SU-DHL-6 (cell line): Measurements from ENCODE around the gene TOGARAM2.

ENCODE experiments used
- H2AFZ ChIP-seq: fragments of 200-600 bp; sonication (generic); 2 replicates; pipeline ENCODE4 v1.6.1; 2014; ENCODE audit warnings: low read depth, mild to moderate bottlenecking, moderate library complexity, mixed read lengths, antibody characterized with exemption, low read length; ENCODE audit not compliant: severe bottlenecking
- H3F3A ChIP-seq: fragments of 200-600 bp; shearing (Covaris generic); 2 replicates; pipeline ENCODE4 v1.6.0; 2016; ENCODE audit warnings: antibody characterized with exemption, mild to moderate bottlenecking; ENCODE audit not compliant: insufficient read depth
- H3K27ac ChIP-seq: fragments of 200-600 bp; sonication (generic); 2 replicates; pipeline ENCODE4 v1.5.1; 2016; ENCODE audit warnings: low read depth, mild to moderate bottlenecking, low read length, moderate library complexity, mixed read lengths
- H3K27me3 ChIP-seq: fragments of 200-600 bp; sonication (generic), shearing (Covaris generic); 2 replicates; pipeline ENCODE4 v1.6.0; 2014; ENCODE audit warnings: mild to moderate bottlenecking, low read length
- H3K36me3 ChIP-seq: fragments of 200-600 bp; sonication (generic); 2 replicates; pipeline ENCODE4 v1.6.1; 2014; ENCODE audit warnings: mild to moderate bottlenecking, low read length, mixed read lengths
- H3K4me2 ChIP-seq: fragments of 300-600, 200-600 bp; shearing (Covaris generic), sonication (generic); 2 replicates; pipeline ENCODE4 v1.6.0; 2014; ENCODE audit warnings: low read length, low read depth, mild to moderate bottlenecking; ENCODE audit not compliant: poor library complexity, severe bottlenecking
- H3K4me3 ChIP-seq: fragments of 200-600 bp; sonication (generic); 2 replicates; pipeline ENCODE4 v1.5.1; 2014; ENCODE audit warnings: antibody characterized with exemption, low read length, mild to moderate bottlenecking, mixed read lengths; ENCODE audit not compliant: insufficient read depth, poor library complexity, severe bottlenecking
- H3K79me2 ChIP-seq: fragments of 200-600 bp; sonication (generic); 2 replicates; pipeline ENCODE4 v1.6.1; 2014; ENCODE audit warnings: mild to moderate bottlenecking, low read length, moderate library complexity; ENCODE audit not compliant: insufficient read depth
- H3K9ac ChIP-seq: fragments of 200-600 bp; sonication (generic); 2 replicates; pipeline ENCODE4 v1.7.0; 2014; ENCODE audit warnings: mild to moderate bottlenecking, low read length
- H3K9me2 ChIP-seq: fragments of 200-600 bp; sonication (generic); replicated peaks from 2 replicates; pipeline ENCODE4 v1.6.1; 2014; ENCODE audit warnings: low read length; ENCODE audit not compliant: insufficient read depth
- H3K9me3 ChIP-seq: fragments of 200-600 bp; sonication (generic); 2 replicates; pipeline ENCODE4 v1.6.1; 2014; ENCODE audit warnings: low read length, mixed read lengths; ENCODE audit not compliant: insufficient read depth
- H4K20me1 ChIP-seq: fragments of 200-600 bp; sonication (generic); 2 replicates; pipeline ENCODE4 v1.6.1; 2014; ENCODE audit warnings: low read depth, mild to moderate bottlenecking, antibody characterized with exemption, low read length, moderate library complexity, mixed read lengths
- CTCF ChIP-seq: fragments of 200-600 bp; sonication (generic); IDR thresholded peaks from one replicate; pipeline ENCODE4 v1.5.1; 2017; ENCODE audit warnings: antibody characterized with exemption, mild to moderate bottlenecking, low read length, moderate library complexity; ENCODE audit not compliant: insufficient read depth, poor library complexity, severe bottlenecking
- EZH2phosphoT487 ChIP-seq: fragments of 200-600 bp; sonication (generic), shearing (Covaris generic); conservative IDR thresholded peaks from 2 replicates; pipeline ENCODE4 v1.6.1; 2018; ENCODE audit warnings: mild to moderate bottlenecking, antibody characterized with exemption, low read length, moderate library complexity, mixed read lengths

TOGARAM2 gene

DNA sequence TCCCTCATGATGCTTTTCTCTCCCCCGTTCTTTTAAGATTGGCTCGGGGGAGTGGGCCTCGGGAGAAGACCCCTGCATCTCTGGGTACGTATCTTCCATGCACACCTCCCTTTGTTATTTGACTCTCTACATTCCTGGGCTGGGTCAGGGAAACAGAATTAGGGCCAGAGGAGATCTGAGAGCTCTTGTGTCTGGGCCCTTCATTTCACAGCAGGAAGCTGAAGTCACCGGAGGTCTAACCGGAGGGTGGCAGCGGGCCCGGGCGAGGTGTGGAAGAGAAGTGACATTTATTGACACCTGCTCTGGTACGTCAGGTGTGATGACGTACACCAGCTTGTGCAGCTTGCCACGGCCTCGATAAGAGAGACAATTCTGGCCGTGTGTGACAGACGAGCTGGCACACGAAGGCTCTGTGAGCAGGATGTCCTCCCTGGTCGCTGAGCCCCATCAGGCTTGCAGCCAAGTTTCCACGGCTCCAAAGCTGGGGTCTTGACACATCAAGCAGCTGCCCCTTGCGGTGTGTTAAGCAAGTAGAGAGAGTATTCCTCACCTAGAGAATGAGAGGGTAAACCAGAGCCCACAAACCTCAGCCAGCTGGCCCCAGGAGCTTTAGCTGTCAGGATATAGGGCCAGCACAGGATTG, 30.4 kb downstream of the TOGARAM2 start:
- Histone ChIP-seq H3K9ac (no peak overlapping the region), H3K4me3 (no peak overlapping the region), H4K20me1 (no peaks in the 10 kb centered on the region), H3K9me3 (no peaks in the 10 kb centered on the region), H3K27me3 (no peaks in the 10 kb centered on the region), H3K9me2 (no peaks in the 10 kb centered on the region), H3K36me3 (no peaks in the 10 kb centered on the region), H2AFZ (no peak overlapping the region), H3K79me2 (no peaks in the 10 kb centered on the region), H3F3A (no peaks in the 10 kb centered on the region), H3K4me2 (no peak overlapping the region), H3K27ac (no peak overlapping the region)
- TF ChIP-seq EZH2phosphoT487 (no peak), CTCF (no peak)

- no peaks in the 10 kb centered on the region for H3K79me2 ChIP-seq
- no peaks in the 10 kb centered on the region for H4K20me1 ChIP-seq
- no peak overlapping the region for H3K9ac ChIP-seq
- H3K9me2 ChIP-seq, result no peaks in the 10 kb centered on the region
- H3K9me3 ChIP-seq, result no peaks in the 10 kb centered on the region
- H3K27ac ChIP-seq, result no peak overlapping the region
- H2AFZ ChIP-seq, result no peak overlapping the region
- no peak overlapping the region for H3K4me3 ChIP-seq
- H3F3A ChIP-seq, result no peaks in the 10 kb centered on the region
- no peaks in the 10 kb centered on the region for H3K36me3 ChIP-seq
- TF ChIP-seq EZH2phosphoT487 (no peak), CTCF (no peak)
- H3K4me2 ChIP-seq, result no peak overlapping the region
- H3K27me3 ChIP-seq, result no peaks in the 10 kb centered on the region
Measured at GRCh38 chr2:29012211-29012681, 31.1 kb downstream of the TOGARAM2 start.

- TF ChIP-seq CTCF (no peak), EZH2phosphoT487 (no peak)
Measured at GRCh38 chr2:29013057-29013780, 32.1 kb downstream of the TOGARAM2 start.

More at GRCh38 chr2:29013057-29013780, 32.1 kb downstream of the TOGARAM2 start:
- no peak overlapping the region for H3K4me3 ChIP-seq
- H3K4me2 ChIP-seq, result no peak overlapping the region
- H2AFZ ChIP-seq, result no peak overlapping the region
- H4K20me1 ChIP-seq, result no peaks in the 10 kb centered on the region
- no peaks in the 10 kb centered on the region for H3K36me3 ChIP-seq
- no peaks in the 10 kb centered on the region for H3K79me2 ChIP-seq
- no peaks in the 10 kb centered on the region for H3K9me3 ChIP-seq
- no peaks in the 10 kb centered on the region for H3K9me2 ChIP-seq
- H3K27ac ChIP-seq, result no peak overlapping the region
- H3F3A ChIP-seq, result no peaks in the 10 kb centered on the region
- no peaks in the 10 kb centered on the region for H3K27me3 ChIP-seq
- H3K9ac ChIP-seq, result no peak overlapping the region
